Ammon's horn (tissue), 1 donor: ENCODE measurements around the gene RTP5.
"Not testable (repeated sequence)": the region's sequence is repeated elsewhere in the genome, so short reads cannot be mapped to it uniquely, and the experiment has no call there.

Source experiments
- DNase-seq: peaks from one replicate; pipeline ENCODE4 v3.0.0-alpha.2; 2016; ENCODE audit warnings: low spot score

RTP5 gene

GRCh38 chr2:241869087-241869961 lies at the start of gene RTP5:
Gene RTP5 (plus strand): TSS chr2:241869729. CDS start chr2:241869757, 28 bp downstream.
- peak; percentile 63 for DNase-seq

DNA sequence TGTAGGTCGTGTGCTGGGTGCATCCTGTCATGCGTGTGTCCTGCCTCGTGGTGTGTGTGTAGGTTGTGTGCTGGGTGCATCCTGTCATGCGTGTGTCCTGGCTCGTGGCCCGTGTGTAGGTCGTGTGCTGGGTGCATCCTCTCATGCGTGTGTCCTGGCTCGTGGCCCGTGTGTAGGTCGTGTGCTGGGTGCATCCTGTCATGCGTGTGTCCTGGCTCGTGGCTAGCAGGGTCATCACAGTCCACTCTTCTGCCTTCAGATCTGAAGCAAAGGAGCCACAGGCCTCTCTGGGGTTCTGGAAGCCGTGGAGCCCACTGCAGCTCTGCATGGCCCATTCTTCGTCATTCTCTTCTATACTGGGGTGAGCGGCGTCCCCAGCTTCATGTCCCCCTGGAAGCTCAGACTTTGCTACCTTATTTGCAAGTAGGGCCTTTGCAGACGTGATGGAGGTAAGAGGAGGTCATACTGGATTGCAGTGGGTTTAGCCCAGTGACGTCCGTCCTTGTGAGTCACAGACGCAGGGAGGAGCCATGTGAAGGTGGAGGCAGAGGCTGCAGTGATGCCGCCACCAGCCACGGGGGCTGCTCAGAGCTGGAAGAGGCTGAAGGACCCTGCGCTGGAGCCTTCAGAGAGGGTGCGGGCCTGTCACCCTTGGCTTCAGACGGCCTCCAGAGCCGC lies 49.4 kb upstream of the RTP5 start:
- not testable (repeated sequence) for DNase-seq

DNA sequence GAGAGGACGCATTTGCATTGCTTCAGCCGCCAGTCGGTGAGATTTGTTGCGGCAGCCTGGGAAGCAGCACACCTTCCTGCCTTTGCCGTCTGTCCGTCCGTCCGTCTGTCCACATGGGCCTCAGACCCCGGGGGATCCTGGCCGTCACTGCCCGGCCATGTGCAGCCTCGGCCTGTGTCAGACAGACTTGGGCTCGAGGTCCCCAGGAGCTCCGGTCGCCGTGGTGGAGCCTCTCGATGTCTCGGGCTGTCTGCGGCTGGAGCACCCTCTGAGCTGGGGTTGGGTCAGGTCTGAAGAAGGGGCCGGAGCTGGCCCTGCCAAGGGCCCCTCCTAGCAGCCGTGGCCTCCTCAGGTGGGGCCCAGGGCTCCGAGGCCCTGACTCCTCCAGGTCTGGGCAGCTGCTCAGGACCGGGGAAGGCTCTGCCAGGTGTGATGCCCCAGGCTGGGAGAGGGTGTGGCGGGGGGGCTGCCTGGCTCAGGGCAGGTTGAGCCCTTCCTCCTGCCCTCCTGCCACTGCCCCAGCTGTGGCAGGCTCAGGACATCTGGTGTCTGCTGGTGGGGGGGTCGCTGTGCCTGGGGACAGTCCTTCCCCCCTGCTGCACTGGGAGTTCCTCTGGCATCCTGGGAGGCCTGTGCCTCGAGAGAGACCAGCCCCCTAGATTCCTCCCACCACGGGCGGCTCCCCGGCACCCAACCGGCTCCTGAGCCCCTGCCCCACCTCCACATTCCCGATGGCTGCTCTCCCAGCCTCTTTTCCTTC lies 48.7 kb upstream of the RTP5 start:
- DNase-seq: no peak

DNA sequence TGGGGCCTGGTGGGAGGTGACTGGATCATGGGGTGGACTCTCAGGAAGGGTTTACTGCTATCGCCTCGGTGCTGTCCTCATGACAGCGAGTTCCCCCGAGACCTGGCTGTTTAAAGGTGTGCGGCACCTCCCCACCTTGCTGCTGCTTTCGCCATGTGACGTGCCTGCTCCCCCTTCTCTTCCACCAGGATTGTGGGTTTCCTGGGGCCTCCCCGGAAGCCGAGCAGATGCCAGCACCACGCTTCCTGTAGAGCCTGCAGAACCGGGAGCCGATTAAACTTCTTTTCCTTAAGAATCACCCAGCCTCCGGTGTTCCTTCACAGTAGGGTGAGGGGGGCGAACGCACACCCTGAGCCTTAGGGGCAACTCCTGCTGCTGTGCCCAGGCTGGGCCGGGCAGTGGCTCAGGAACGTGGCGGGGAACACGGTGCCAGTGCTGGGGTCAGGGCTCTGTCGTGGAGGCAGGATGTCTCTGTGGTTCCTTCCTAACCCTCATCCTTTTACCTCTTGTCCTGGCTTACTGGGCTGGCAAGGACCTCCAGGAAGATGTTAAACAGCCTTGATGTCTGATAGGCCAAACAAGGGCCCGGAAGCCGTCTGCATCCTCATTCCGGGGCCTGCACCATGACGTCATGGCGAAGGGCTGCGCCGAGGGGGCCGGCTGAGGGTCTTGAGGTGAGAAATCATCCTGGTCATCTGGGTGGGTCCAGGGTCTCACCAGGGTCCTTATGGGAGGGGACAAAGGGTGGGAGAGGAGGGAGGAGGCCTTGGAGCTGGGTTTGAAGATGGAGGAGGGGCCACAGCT lies 47.9 kb upstream of the RTP5 start:
- no peak for DNase-seq

DNA sequence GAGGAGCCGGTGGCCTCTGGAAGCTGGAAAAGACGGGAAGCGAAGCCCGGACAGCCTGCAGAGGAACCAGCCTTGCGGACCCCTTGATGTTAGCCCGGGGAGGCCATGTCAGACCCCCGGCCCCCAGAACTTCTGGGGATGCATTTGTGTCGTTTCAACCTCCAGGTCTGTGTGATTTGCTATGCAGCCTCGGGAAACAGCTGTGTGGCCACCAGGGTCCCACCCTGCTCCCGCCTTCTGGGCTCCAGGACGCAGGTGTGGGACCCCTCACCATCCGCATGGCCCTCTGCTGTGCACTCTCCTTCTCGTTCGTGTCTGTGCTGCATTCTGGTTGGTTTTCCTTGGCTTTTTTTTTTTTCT lies 47.3 kb upstream of the RTP5 start:
- DNase-seq: no peak

GRCh38 chr2:241823531-241824437 lies 45.7 kb upstream of the RTP5 start:
- DNase-seq: not testable (repeated sequence)

DNA sequence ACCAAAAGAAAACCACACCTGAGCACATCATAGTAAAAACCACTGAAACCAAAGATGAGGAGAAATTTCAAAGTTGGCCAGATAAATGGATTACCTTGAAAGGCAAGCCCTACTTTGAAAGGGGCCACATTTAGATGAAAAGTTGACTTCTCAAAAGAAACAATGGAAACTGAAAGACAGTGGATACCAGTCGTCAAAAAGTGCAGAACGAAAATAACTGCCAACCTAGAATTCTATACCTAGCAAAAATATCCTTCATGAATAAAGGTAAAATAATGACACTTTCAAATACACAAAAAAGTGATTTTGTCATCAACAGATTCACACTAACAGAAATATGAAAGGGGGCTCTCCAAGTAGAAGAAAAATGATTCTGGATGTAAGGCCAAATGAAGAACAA lies 42.1 kb upstream of the RTP5 start:
- no peak for DNase-seq

- DNase-seq: no peak
Observed at GRCh38 chr2:241833101-241833663, 36.3 kb upstream of the RTP5 start.

DNA sequence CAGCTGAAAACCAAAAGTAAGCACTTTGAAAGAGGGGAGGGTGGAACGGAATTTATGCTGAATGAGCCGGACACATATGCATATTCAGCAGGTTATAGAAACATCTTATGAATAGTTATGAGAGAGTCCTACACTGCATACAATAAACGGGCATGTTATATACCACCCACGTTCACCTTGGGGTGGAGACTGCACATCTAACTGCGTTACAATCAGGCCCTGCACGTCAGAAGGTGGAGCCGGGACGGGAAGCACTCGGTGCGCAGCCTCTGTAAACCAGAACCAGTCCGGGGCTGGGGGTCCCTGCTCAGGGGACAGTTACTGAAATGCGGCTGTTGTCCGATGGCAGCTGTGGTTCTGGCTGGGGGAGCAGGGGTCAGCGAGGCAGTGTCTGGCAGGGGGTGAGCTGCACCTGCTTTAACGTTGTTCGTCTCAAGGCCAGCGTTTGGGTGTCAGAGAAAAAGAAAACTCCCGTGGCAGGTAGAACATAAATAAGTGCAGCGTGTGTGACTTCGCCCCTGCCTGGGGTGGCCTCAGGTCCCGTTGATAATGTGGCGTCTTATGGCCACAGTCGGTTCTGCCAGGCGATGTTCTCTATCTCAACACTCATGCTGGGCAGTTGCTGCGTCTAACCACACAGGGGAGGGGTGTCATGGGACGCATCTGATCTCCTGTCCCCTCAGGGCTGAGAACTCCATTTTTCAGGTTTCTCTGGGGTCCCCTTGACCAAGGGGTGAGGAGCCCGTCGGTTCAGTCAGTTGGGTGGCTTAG lies 35.6 kb upstream of the RTP5 start:
- not testable (repeated sequence) for DNase-seq

- DNase-seq: no peak
Observed at GRCh38 chr2:241834527-241835210, 34.9 kb upstream of the RTP5 start.

DNA sequence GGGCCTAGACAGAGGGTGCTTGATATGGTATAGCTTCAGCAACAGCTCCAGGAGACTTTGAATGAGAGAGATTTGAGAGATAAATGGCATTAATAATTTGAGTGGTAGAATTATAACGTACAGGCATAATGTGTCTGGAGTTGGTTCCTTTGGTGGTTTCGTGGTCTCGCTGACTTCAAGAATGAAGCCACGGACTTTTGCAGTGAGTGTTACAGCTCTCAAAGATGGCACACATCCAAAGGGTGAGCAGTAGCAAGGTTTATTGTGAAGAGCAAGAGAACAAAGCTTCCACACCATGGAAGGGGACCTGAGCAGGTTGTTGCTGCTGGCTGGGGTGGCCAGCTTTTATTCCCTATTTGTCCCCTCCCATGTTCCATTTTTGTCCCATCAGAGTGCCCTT lies 33.9 kb upstream of the RTP5 start:
- DNase-seq: no peak

GRCh38 chr2:241836292-241836691 lies 33.2 kb upstream of the RTP5 start:
- no peak for DNase-seq

DNA sequence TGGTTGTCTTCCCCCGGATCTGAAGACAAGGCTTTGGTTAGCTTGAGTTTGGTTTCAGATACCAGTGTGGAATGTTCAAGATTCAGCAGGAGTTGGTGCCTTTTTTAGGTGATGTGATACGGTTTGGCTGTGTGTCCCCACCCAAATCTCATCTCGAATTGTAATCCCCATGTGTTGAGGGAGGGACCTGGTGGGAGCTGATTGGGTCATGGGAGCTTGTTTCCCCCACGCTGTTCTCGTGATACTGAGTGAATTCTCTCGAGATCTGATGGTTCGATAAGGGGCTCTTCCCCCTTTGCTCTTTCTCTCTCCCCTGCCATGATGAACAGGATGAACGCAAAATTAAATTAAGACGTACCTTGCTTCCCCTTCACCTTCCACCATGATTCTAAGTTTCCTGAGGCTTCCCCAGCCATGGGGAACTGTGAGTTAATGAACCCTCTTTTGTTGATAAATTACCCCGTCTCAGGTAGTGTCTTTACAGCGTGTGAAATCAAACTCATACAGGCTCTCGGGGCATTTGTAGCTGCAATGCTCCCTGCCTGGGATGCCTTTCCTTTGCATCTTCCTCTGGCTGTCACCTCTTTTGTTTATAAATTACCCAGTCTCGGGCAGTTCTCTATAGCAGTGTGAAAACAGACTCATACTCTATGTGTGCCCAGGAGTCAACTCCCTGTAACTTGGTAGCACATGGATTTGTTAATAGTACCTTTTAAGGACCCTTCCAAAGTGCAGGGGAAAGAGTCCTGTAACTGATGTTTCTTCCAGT lies 32.1 kb upstream of the RTP5 start:
- no peak for DNase-seq

- DNase-seq: no peak
Observed at GRCh38 chr2:241841181-241842066, 28.1 kb upstream of the RTP5 start.

DNA sequence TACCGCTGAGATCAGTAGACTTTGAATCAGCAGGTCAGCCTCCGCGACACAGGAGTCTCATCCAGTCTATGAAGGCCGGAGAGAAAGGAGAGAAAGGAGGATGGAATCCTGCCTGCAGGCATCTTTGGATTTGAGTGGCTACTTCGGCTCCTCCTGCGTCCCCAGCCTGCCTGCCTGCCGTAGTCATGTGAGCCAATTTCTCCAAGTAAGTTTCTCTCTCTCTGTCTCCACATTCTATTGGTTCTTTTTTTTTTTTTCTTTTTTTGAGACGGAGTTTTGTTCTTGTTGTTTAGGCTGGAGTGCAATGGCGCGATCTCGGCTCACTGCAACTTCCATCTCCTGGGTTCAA lies 27.5 kb upstream of the RTP5 start:
- no peak for DNase-seq

- DNase-seq: no peak
Observed at GRCh38 chr2:241842620-241843211, 26.8 kb upstream of the RTP5 start.
